OCI-LY1 (cell line): Measurements from ENCODE around the gene TCF7.

Experiments
- H2AFZ ChIP-seq: fragments of 200-600 bp; sonication (generic), shearing (Covaris generic); 2 replicates; pipeline ENCODE4 v1.6.0; 2014; ENCODE audit warnings: antibody characterized with exemption, mild to moderate bottlenecking, low read length
- H3F3A ChIP-seq: fragments of 200-600 bp; sonication (generic), shearing (Covaris generic); 2 replicates; pipeline ENCODE4 v1.6.0; 2014; ENCODE audit warnings: mild to moderate bottlenecking, antibody characterized with exemption, low read length, moderate library complexity; ENCODE audit not compliant: insufficient read depth
- H3K27ac ChIP-seq: fragments of 200-600 bp; sonication (generic); 2 replicates; pipeline ENCODE4 v1.5.1; 2014; ENCODE audit warnings: low read length, mixed run types, mild to moderate bottlenecking, low read depth; ENCODE audit not compliant: poor library complexity, severe bottlenecking
- H3K27me3 ChIP-seq: fragments of 200-600 bp; sonication (generic); 2 replicates; pipeline ENCODE4 v1.6.0; 2014; ENCODE audit warnings: antibody characterized with exemption, mild to moderate bottlenecking, low read length, moderate library complexity; ENCODE audit not compliant: insufficient read depth
- H3K36me3 ChIP-seq: fragments of 200-600 bp; sonication (generic); 2 replicates; pipeline ENCODE4 v1.6.1; 2014; ENCODE audit warnings: mild to moderate bottlenecking, antibody characterized with exemption, low read length, moderate library complexity, mixed read lengths; ENCODE audit not compliant: insufficient read depth
- H3K4me1 ChIP-seq: fragments of 200-600 bp; sonication (generic); 2 replicates; pipeline ENCODE4 v1.5.1; 2014; ENCODE audit warnings: mild to moderate bottlenecking, low read length, moderate library complexity; ENCODE audit not compliant: insufficient read depth, severe bottlenecking
- H3K4me2 ChIP-seq: fragments of 200-600 bp; sonication (generic), shearing (Covaris generic); 2 replicates; pipeline ENCODE4 v1.6.1; 2014; ENCODE audit warnings: low read length
- H3K4me3 ChIP-seq: fragments of 200-600 bp; sonication (generic); 2 replicates; pipeline ENCODE4 v1.5.1; 2014; ENCODE audit warnings: low read length, low read depth, mild to moderate bottlenecking, mixed read lengths; ENCODE audit not compliant: poor library complexity, severe bottlenecking
- H3K79me2 ChIP-seq: fragments of 200-600 bp; shearing (Covaris generic); 2 replicates; pipeline ENCODE4 v1.6.1; 2016; ENCODE audit warnings: mixed run types, low read length, mixed read lengths; ENCODE audit not compliant: insufficient read depth
- H3K9ac ChIP-seq: fragments of 200-600 bp; sonication (generic), shearing (Covaris generic); 2 replicates; pipeline ENCODE4 v1.6.1; 2014; ENCODE audit warnings: mild to moderate bottlenecking, low read length, mixed read lengths
- H3K9me2 ChIP-seq: fragments of 200-600 bp; sonication (generic), shearing (Covaris generic); 2 replicates; pipeline ENCODE4 v1.6.1; 2014; ENCODE audit warnings: low read depth, mild to moderate bottlenecking, low read length, mixed read lengths
- H3K9me3 ChIP-seq: fragments of 200-600 bp; shearing (Covaris generic); 2 replicates; pipeline ENCODE4 v1.6.1; 2014; ENCODE audit warnings: low read length, mixed read lengths
- H4K20me1 ChIP-seq: fragments of 200-600 bp; sonication (generic), shearing (Covaris generic); 2 replicates; pipeline ENCODE4 v1.6.0; 2016; ENCODE audit warnings: mild to moderate bottlenecking, low read length; ENCODE audit not compliant: insufficient read depth
- CTCF ChIP-seq: fragments of 200-600 bp; sonication (generic), shearing (Covaris generic); IDR thresholded peaks from 2 replicates; pipeline ENCODE4 v1.5.1; 2017; ENCODE audit warnings: mild to moderate bottlenecking, antibody characterized with exemption, low read length, moderate library complexity, mixed read lengths
- EZH2 ChIP-seq: fragments of 200-600 bp; sonication (generic), shearing (Covaris generic); IDR thresholded peaks from 2 replicates; pipeline ENCODE4 v1.8.0; 2017; ENCODE audit warnings: borderline replicate concordance, mixed run types, mild to moderate bottlenecking, antibody characterized with exemption, low read length, moderate library complexity, mixed read lengths

TCF7 gene

GRCh38 chr5:134133188-134133994 lies 18.9 kb downstream of the TCF7 start:
- Histone ChIP-seq H4K20me1 (no peaks in the 10 kb centered on the region), H2AFZ (no peak overlapping the region), H3K4me2 (no peak overlapping the region), H3K4me1 (peaks cover 12% of the 10 kb centered on the region), H3K27me3 (no peaks in the 10 kb centered on the region), H3K4me3 (no peak overlapping the region), H3K9me3 (no peaks in the 10 kb centered on the region), H3F3A (no peaks in the 10 kb centered on the region), H3K79me2 (no peaks in the 10 kb centered on the region), H3K27ac (peak overlapping the region; percentile 27), H3K9ac (no peak overlapping the region), H3K36me3 (peaks cover 9% of the 10 kb centered on the region; the same call in 1 of the 2 replicates), H3K9me2 (no peaks in the 10 kb centered on the region)
- no peak for TF ChIP-seq CTCF
- no peak for TF ChIP-seq EZH2

GRCh38 chr5:134133995-134134541 lies 19.6 kb downstream of the TCF7 start:
- Histone ChIP-seq H3K4me3 (no peak overlapping the region), H3K27me3 (no peaks in the 10 kb centered on the region), H3K79me2 (no peaks in the 10 kb centered on the region), H3K9ac (no peak overlapping the region), H3K4me2 (no peak overlapping the region), H3K9me3 (no peaks in the 10 kb centered on the region), H3F3A (no peaks in the 10 kb centered on the region), H3K27ac (no peak overlapping the region), H3K4me1 (peaks cover 12% of the 10 kb centered on the region), H2AFZ (no peak overlapping the region), H3K9me2 (no peaks in the 10 kb centered on the region), H4K20me1 (no peaks in the 10 kb centered on the region), H3K36me3 (peaks cover 9% of the 10 kb centered on the region; the same call in 1 of the 2 replicates)
- TF ChIP-seq CTCF = no peak
- TF ChIP-seq EZH2 = no peak

- H2AFZ ChIP-seq = no peak overlapping the region
- no peak for TF ChIP-seq CTCF
- no peak for TF ChIP-seq EZH2
- peaks cover 12% of the 10 kb centered on the region for H3K4me1 ChIP-seq
- H3F3A ChIP-seq = no peaks in the 10 kb centered on the region
- H4K20me1 ChIP-seq = no peaks in the 10 kb centered on the region
- H3K9ac ChIP-seq = no peak overlapping the region
- H3K27me3 ChIP-seq = no peaks in the 10 kb centered on the region
- H3K9me3 ChIP-seq = no peaks in the 10 kb centered on the region
- no peak overlapping the region for H3K4me3 ChIP-seq
- H3K9me2 ChIP-seq = no peaks in the 10 kb centered on the region
- no peak overlapping the region for H3K27ac ChIP-seq
- peaks cover 16% of the 10 kb centered on the region; the same call in 1 of the 2 replicates for H3K36me3 ChIP-seq
- no peak overlapping the region for H3K4me2 ChIP-seq
- H3K79me2 ChIP-seq = no peaks in the 10 kb centered on the region
Observed at GRCh38 chr5:134135091-134135655, 20.7 kb downstream of the TCF7 start.
